Activated CD4-positive, alpha-beta T cell treated with anti-CD3 and anti-CD28 coated beads, Interleukin-2, amount 10 ng/mL, durations not matched to agents 7 days and 5 days (primary cell): ENCODE measurements around the gene HIC1. TPM values are rescaled to one million over a fixed set of nuclear protein-coding genes. Genes with fewer than 3 reads are reported as not detected.

Experiments used
- CTCF ChIA-PET: fragments of 350-600 bp; sonication (Branson Sonifier 250); formaldehyde crosslinking; loops from one replicate; lab custom pipeline; 2021; ENCODE audit warnings: antibody characterized with exemption; lab: Charles Lee
- POLR2A ChIA-PET: fragments of 350-600 bp; sonication (Branson Sonifier 250); formaldehyde crosslinking; loops from one replicate; lab custom pipeline; 2021; ENCODE audit warnings: antibody characterized with exemption; lab: Charles Lee
- DNase-seq: peaks from one replicate; pipeline ENCODE4 v3.0.0-alpha.2; 2020
- H3K27ac Mint-ChIP-seq: one replicate; pipeline ENCODE4 v1.8.0; 2021; ENCODE audit warnings: mild to moderate bottlenecking, moderate library complexity, mixed read lengths
- H3K27me3 Mint-ChIP-seq: one replicate; pipeline ENCODE4 v1.8.0; 2021; ENCODE audit warnings: mixed read lengths
- H3K36me3 Mint-ChIP-seq: one replicate; pipeline ENCODE4 v1.8.0; 2021; ENCODE audit warnings: low read depth, mixed read lengths
- H3K4me1 Mint-ChIP-seq: one replicate; pipeline ENCODE4 v1.8.0; 2021; ENCODE audit warnings: mixed read lengths
- H3K4me3 Mint-ChIP-seq: one replicate; pipeline ENCODE4 v1.8.0; 2021; ENCODE audit warnings: mild to moderate bottlenecking, moderate library complexity, mixed read lengths
- H3K9me3 Mint-ChIP-seq: one replicate; pipeline ENCODE4 v1.8.0; 2021; ENCODE audit warnings: mixed read lengths
- total RNA-seq, 2 experiments: library from RNA; stranded (reverse); gene quantifications; one replicate each; pipeline ENCODE4 v1.2.3, GENCODE V29; 2021

HIC1 gene
- total RNA-seq, 2 experiments from 2014 or later: 29.0 to 31.0 TPM

DNA sequence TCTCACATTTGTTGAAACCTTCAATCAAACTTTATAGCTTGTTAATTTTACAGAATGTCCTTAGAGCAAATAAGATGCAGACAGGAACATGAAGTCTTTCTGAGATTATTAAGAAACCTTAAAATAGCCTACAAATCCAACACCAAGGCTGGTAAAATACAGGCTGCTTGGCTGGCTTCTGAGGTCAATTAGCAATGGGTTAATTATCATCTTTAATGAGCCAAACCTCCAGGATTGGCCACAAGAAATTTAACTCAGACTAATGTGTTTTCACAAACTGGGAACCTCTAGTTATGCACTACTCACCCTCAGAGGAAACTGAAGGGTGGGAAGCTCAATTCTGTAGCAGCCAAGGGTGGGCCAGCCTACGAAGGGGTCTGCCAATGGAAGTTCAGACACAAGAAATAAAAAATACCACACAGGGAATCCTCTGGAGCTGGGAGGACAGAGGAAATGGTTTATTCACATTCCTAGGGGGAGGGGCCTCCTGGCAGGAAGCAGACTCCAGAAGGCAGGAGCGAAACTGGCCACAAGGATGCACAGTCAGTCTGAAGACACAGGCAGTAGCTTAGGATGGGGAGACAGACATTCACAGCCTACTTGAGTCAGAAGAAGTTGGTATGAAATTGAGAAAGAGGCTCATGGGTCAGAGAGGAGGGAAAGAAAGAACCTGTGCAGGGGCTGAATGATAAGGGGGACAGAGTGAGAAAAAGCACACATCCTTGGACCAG is 36.1 kb downstream of the HIC1 start:
- ChIA-PET CTCF (interaction anchor here (0.6 to 3.9 kb wide), 7 partner anchors 12 to 154 kb away, joined by 4 to 24 read pairs (median 6); partner anchors contain the start of gene HIC1), POLR2A (interaction anchor here (0.6 to 0.7 kb wide), 2 partner anchors 153 to 175 kb away, joined by 3 read pairs; no protein-coding TSS in a partner anchor)
- Mint-ChIP-seq H3K4me3 (peak overlapping the region; percentile 84), H3K27ac (peak overlapping the region; percentile 94), H3K27me3 (no peaks in the 10 kb centered on the region), H3K9me3 (no peaks in the 10 kb centered on the region), H3K4me1 (peaks cover 72% of the 10 kb centered on the region), H3K36me3 (peaks cover 32% of the 10 kb centered on the region)
- DNase-seq: no peak

DNA sequence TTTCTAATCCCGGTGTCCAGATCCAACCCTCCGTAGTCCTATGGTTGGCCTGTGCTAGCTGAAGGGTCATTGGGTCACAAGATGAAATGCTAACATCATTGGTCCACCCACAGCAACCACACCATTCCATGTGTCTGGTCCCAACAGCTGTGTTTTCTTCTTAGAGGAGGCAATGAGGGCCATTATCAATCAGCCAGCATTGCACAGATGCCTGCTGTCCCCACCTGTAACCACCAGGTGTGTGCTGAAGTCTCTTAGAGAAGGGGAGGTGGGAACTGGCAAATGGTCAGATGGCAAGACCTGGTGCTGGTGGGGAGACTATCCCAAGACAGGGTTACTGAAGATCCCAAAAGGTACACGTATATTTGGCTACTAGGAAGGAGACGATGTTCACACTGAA is 37.4 kb downstream of the HIC1 start:
- CTCF ChIA-PET: interaction anchor here (0.8 kb wide), 1 partner anchor 23 kb away, joined by 3 read pairs; no protein-coding TSS in a partner anchor

DNA sequence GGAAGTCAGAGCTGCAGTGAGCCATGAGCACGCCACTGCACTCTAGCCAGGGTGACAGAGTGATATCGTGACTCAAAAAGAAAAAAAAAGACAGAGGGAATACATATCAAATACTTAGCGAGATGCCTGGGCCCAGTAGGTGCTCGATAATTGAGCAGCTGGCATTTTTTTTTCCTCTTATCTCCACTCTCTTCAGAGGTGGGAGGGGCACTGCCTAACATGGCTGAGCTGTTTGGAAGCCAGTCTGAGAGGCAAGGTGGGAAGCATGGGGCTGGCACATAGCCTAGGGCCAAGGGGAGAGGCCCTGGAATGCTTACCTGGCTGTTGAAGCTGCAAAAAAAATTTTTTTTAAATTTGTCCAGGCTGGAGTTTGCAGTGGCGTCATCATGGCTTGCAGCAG is 38.4 kb downstream of the HIC1 start:
- H3K36me3 Mint-ChIP-seq: peaks cover 23% of the 10 kb centered on the region
- CTCF ChIA-PET: interaction anchor here (0.5 to 1.8 kb wide), 5 partner anchors 23 to 157 kb away, joined by 3 to 5 read pairs (median 4); no protein-coding TSS in a partner anchor
- DNase-seq: no peak

More for the DNA sequence above, 37.4 kb downstream of the HIC1 start:
- H3K27ac Mint-ChIP-seq: peak overlapping the region; percentile 34
- H3K4me1 Mint-ChIP-seq: peaks cover 59% of the 10 kb centered on the region
- H3K36me3 Mint-ChIP-seq: peaks cover 24% of the 10 kb centered on the region
- H3K9me3 Mint-ChIP-seq: no peaks in the 10 kb centered on the region
- H3K27me3 Mint-ChIP-seq: no peaks in the 10 kb centered on the region
- POLR2A ChIA-PET: interaction anchor here (0.7 kb wide), 1 partner anchor 25 kb away, joined by 5 read pairs; no protein-coding TSS in a partner anchor
- no peak for DNase-seq
- H3K4me3 Mint-ChIP-seq: no peak overlapping the region

DNA sequence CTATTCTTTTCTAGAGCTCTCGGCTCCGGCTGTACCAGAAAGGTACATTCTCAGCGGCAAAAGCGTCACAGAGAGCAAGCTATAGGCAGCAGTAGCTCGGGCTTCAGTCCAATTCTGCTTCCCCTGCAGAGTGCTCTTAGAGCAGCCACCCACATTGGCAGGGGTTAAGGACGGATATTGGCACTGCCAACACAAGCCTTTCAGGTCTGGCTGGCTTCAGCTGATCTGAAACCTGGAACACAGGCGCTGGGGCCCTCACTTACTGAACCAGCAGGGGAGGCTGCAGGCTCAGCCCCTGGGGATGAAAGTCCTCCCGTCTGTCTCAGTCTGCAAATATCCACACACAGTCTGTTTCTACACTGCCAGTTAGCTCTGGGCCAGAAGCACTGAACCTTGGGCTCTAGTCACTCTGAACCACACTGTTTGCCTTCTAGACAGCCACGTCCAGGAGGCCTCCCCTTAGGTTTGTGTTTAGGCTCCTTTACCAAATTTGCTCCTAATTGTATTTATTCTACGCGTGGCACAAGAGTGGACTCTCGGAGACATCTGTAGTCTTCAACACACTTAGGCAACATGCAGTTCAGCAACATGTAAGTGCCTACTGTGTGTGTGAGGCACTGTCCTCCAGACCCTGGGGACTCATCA is 40.1 kb downstream of the HIC1 start:
- DNase-seq: no peak
- Mint-ChIP-seq H3K9me3 (no peaks in the 10 kb centered on the region), H3K36me3 (peaks cover 17% of the 10 kb centered on the region), H3K27me3 (no peaks in the 10 kb centered on the region), H3K4me3 (no peak overlapping the region), H3K27ac (peak overlapping the region; percentile 10), H3K4me1 (peaks cover 43% of the 10 kb centered on the region)
- ChIA-PET CTCF (interaction anchor here (0.6 to 1.9 kb wide), 7 partner anchors 10 to 187 kb away, joined by 3 to 5 read pairs (median 4); no protein-coding TSS in a partner anchor), POLR2A (interaction anchor here (0.5 to 0.6 kb wide), 2 partner anchors 24 to 64 kb away, joined by 3 to 4 read pairs; no protein-coding TSS in a partner anchor)

More for the DNA sequence above, 38.4 kb downstream of the HIC1 start:
- Mint-ChIP-seq H3K27ac (no peak overlapping the region), H3K4me1 (peaks cover 59% of the 10 kb centered on the region), H3K27me3 (no peaks in the 10 kb centered on the region), H3K9me3 (no peaks in the 10 kb centered on the region), H3K4me3 (no peak overlapping the region)
- POLR2A ChIA-PET: interaction anchor here (0.6 kb wide), 3 partner anchors 11 to 188 kb away, joined by 3 to 4 read pairs (median 4); no protein-coding TSS in a partner anchor

DNA sequence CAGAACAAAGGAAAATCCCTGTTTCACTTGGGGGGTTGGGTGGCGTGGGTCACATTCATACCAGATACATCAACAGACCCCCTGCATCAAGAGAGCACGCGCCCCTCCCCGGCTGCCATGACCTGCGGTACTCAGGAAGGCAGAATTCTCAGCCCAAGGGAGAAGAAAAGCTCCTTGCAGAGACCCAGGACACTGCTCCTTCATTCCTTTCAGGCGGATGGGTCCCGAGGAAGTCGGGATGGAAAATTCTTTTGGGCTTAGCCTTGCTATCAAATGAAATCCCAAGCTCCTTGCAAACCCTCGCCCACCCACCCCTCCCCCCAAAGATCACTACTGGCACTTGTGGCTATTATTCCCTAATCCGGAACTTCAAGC is 40.6 kb downstream of the HIC1 start:
- peaks cover 41% of the 10 kb centered on the region for H3K4me1 Mint-ChIP-seq
- peaks cover 17% of the 10 kb centered on the region for H3K36me3 Mint-ChIP-seq
- ChIA-PET CTCF (interaction anchor here (0.6 to 1.9 kb wide), 6 partner anchors 10 to 187 kb away, joined by 3 to 5 read pairs (median 4); no protein-coding TSS in a partner anchor), POLR2A (interaction anchor here (0.5 kb wide), 1 partner anchor 64 kb away, joined by 3 read pairs; no protein-coding TSS in a partner anchor)
- no peaks in the 10 kb centered on the region for H3K9me3 Mint-ChIP-seq
- no peaks in the 10 kb centered on the region for H3K27me3 Mint-ChIP-seq
- DNase-seq: no peak
- no peak overlapping the region for H3K4me3 Mint-ChIP-seq
- no peak overlapping the region for H3K27ac Mint-ChIP-seq

DNA sequence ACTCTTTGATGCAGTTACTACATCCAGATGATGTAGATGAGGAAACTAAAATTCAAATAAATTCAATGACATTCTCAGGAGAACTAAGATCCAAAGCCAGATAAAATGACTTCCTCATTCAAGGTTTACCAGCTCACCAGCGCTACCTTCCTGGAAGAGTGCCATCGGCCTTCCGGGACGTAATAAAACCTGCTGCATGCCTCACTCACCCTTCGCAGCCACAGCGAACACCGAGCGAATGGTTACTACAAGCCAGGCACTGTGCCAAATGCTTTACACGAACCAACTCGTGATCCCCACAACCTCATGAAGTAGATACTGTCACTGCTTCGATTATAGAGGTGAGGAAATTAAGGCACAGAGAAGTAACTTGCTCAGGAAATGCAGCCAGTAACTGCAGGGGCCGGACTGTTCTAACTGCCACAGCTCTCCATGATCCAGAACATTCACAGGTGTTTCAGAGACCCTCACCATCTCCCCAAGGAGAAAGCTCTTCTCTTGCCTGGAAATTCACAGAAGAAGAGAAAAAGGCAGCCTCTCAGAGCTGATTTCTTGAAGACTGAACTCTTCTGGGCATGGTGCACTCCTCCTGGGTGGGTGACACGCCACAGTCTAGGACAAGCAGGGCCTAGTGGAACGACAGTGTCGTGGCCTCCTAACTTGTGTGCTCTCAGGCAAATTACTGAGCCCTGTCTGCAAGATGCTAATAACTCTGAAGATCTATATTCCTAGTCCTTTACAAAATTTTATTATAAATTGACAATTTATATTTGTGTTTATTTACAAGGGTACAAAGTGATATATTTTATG is 46.8 kb downstream of the HIC1 start:
- CTCF ChIA-PET: interaction anchor here (0.5 to 2.7 kb wide), 6 partner anchors 11 to 248 kb away, joined by 3 to 10 read pairs (median 6); no protein-coding TSS in a partner anchor
- H3K4me1 Mint-ChIP-seq: peaks cover 59% of the 10 kb centered on the region
- peaks cover 16% of the 10 kb centered on the region for H3K36me3 Mint-ChIP-seq
- POLR2A ChIA-PET: no interaction called here
- H3K27me3 Mint-ChIP-seq: no peaks in the 10 kb centered on the region
- peak overlapping the region; percentile 10 for H3K4me3 Mint-ChIP-seq
- peak; percentile 62 for DNase-seq
- peak overlapping the region; percentile 80 for H3K27ac Mint-ChIP-seq
- H3K9me3 Mint-ChIP-seq: no peaks in the 10 kb centered on the region

DNA sequence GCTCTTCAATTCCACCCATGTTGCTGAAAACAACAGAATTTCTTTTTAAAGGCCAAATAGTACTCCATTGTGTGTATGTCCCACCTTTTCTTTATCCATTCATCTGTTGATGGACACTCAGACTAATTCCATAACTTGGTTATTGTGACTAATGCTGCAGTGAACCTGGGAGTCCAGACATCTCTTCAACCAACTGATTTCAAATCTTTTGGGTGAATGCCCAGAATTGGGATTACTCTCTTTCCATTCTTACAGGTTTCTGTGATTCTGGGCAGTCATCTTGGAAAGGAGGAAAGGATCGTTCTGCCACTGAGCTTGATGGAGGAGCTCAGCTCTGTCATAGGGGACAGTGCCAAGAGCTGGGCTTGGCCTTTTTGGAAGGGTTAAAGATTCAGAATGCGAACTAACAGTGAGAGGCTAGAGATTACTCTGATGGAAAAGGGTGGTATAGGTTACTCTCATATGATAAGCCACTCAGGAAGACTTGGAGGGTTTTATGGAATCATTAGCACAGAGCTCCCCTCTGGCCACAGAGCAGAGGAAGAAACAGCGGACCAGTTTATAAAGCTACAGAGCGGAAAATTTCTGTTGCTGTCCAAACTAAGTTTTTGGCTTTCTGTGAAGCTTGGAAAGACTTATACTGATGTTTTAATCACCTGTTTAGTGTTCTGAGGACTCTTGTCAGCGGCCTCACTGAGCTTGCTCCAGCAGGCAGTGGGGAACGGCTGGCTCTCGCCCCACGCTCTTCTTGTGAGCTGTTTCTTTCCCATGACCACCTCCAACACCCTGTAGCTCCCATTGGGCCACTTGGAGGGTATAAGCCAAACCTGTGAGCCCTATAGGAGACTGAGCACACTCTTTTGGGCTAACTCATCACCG is 48.3 kb downstream of the HIC1 start:
- Mint-ChIP-seq H3K27ac (no peak overlapping the region), H3K4me3 (no peak overlapping the region), H3K27me3 (no peaks in the 10 kb centered on the region), H3K36me3 (peaks cover 16% of the 10 kb centered on the region), H3K4me1 (peaks cover 53% of the 10 kb centered on the region), H3K9me3 (no peaks in the 10 kb centered on the region)
- POLR2A ChIA-PET: no interaction called here
- CTCF ChIA-PET: interaction anchor here (0.5 to 2.7 kb wide), 6 partner anchors 12 to 62 kb away, joined by 3 to 10 read pairs (median 4); no protein-coding TSS in a partner anchor
- DNase-seq: no peak

DNA sequence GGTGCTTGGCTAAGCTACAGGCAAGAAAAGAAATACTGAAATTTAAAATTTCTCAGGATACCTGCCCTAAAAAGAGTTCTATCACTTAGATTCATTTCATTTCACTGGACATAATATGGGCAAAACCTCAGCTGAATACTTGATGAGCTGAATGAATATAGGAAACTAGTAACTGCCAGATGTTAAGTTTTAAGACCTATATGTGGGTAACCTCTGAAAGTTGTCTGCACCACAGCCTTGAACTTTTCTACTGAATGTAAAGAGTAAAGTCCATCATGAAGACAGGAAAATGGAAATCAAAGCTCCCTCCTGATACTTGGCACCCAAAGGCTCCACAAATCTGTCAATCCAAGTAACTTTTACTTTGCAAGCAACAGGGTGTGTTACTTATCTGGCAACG is 50.8 kb downstream of the HIC1 start:
- H3K9me3 Mint-ChIP-seq: no peaks in the 10 kb centered on the region
- peaks cover 13% of the 10 kb centered on the region for H3K36me3 Mint-ChIP-seq
- no peak for DNase-seq
- ChIA-PET CTCF (interaction anchor here (2.0 kb wide), 1 partner anchor 16 kb away, joined by 8 read pairs; no protein-coding TSS in a partner anchor), POLR2A (no interaction called here)
- no peak overlapping the region for H3K4me3 Mint-ChIP-seq
- H3K27ac Mint-ChIP-seq: no peak overlapping the region
- H3K4me1 Mint-ChIP-seq: peaks cover 46% of the 10 kb centered on the region
- no peaks in the 10 kb centered on the region for H3K27me3 Mint-ChIP-seq

DNA sequence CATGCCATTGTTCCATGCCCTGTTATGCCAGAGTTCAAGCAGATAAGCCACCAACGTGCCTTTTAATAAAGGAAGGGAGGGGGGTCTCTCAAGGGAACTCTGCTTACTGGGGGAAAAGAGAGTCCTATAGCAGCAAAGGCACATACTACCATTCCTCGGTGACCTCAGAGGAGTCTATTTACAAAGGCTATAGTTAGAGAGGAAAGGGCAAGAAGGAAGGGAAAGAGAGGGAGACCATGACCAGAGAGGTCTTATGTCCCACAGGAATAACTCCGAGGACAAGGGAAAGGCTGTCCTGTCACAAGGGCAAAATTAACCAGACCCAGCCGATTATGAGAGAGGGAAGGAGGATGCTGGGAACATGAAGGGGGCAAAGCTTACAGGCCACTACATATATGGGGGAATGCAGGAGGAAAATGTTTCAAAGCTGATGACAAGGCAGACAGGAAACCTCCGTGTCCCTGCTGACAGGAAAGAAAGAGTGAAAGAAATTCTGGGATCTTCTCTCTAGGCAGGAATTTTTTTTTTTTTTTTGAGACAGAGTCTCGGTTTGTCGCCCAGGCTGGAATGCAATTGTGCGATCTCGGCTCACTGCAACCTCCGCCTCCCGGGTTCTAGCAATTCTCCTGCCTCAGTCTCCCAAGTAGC is 51.5 kb downstream of the HIC1 start:
- DNase-seq: no peak
- Mint-ChIP-seq H3K4me1 (peaks cover 39% of the 10 kb centered on the region), H3K36me3 (peaks cover 13% of the 10 kb centered on the region), H3K27ac (no peak overlapping the region), H3K27me3 (no peaks in the 10 kb centered on the region), H3K4me3 (no peak overlapping the region), H3K9me3 (no peaks in the 10 kb centered on the region)
- ChIA-PET POLR2A (no interaction called here), CTCF (interaction anchor here (1.7 to 2.0 kb wide), 2 partner anchors 15 to 31 kb away, joined by 4 to 8 read pairs; no protein-coding TSS in a partner anchor)

DNA sequence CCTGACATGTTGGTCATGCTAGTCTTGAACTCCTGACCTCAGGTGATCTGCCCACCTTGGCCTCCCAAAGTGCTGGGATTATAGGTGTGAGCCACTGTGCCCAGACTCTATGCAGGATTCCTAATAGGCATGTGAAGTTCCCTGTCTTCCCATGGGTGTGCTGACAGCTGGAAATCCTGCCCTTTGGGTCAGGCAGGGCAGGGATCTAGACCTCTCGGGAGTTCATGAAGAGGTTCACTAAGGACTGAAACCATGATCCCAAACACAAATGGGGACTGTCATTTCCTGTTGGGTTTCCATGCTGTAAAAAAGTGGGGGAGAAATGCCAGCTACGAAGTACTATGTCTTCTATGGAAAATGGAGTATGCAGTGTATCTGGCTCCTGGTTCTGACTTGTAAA is 52.1 kb downstream of the HIC1 start:
- H3K27me3 Mint-ChIP-seq: no peaks in the 10 kb centered on the region
- DNase-seq: no peak
- H3K36me3 Mint-ChIP-seq: peaks cover 13% of the 10 kb centered on the region
- no peaks in the 10 kb centered on the region for H3K9me3 Mint-ChIP-seq
- CTCF ChIA-PET: interaction anchor here (0.6 to 1.7 kb wide), 3 partner anchors 23 to 138 kb away, joined by 3 to 4 read pairs (median 3); no protein-coding TSS in a partner anchor
- peaks cover 33% of the 10 kb centered on the region for H3K4me1 Mint-ChIP-seq
- no peak overlapping the region for H3K27ac Mint-ChIP-seq
- POLR2A ChIA-PET: no interaction called here
- no peak overlapping the region for H3K4me3 Mint-ChIP-seq

DNA sequence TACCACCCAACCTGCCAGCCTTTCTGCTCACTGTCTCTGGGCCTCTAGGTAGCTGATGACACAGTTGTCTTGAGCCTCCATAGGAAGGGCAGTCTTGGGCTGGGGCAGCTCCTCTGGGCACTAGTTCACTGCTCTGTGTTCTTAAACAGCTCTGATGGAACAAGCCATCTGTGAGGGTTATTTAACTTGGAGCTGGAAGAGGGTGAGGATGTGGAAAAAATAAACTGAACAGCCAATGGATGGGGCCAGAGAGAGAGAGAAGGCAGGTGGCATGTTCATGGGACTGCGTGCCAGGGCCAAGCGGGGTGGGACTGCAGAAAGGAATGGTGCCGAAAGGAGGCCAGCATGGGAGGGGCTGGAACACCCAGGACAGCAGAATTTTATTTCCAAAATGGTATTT is 52.6 kb downstream of the HIC1 start:
- H3K9me3 Mint-ChIP-seq: no peaks in the 10 kb centered on the region
- no peak overlapping the region for H3K4me3 Mint-ChIP-seq
- POLR2A ChIA-PET: no interaction called here
- no peak overlapping the region for H3K27ac Mint-ChIP-seq
- H3K27me3 Mint-ChIP-seq: no peaks in the 10 kb centered on the region
- DNase-seq: no peak
- peaks cover 32% of the 10 kb centered on the region for H3K4me1 Mint-ChIP-seq
- CTCF ChIA-PET: interaction anchor here (0.6 to 1.7 kb wide), 3 partner anchors 23 to 137 kb away, joined by 3 to 4 read pairs (median 3); no protein-coding TSS in a partner anchor
- H3K36me3 Mint-ChIP-seq: peaks cover 13% of the 10 kb centered on the region
